GM23248 (cell line): Measurements from ENCODE around the gene IFNA2. TPM values are rescaled to one million over a fixed set of nuclear protein-coding genes. Genes with fewer than 3 reads are reported as not detected.
"Not testable (repeated sequence)": the region's sequence is repeated elsewhere in the genome, so short reads cannot be mapped to it uniquely, and the experiment has no call there.

Experiments used
- DNase-seq: peaks from one replicate; pipeline ENCODE4 v3.0.0-alpha.2; 2015
- H2AFZ ChIP-seq: fragments of 200-600 bp; sonication (generic); 2 replicates; pipeline ENCODE4 v1.6.1; 2016; ENCODE audit warnings: antibody characterized with exemption
- H3F3A ChIP-seq: fragments of 200-600 bp; sonication (generic); 2 replicates; pipeline ENCODE4 v1.6.1; 2016; ENCODE audit warnings: mild to moderate bottlenecking, antibody characterized with exemption, mixed run types; ENCODE audit not compliant: insufficient read depth
- H3K27ac ChIP-seq: fragments of 200-600 bp; sonication (generic); 2 replicates; pipeline ENCODE4 v1.5.1; 2016; ENCODE audit warnings: mild to moderate bottlenecking
- H3K27me3 ChIP-seq: fragments of 200-600 bp; sonication (generic); replicated peaks from 2 replicates; pipeline ENCODE4 v1.6.1; 2016; ENCODE audit warnings: mild to moderate bottlenecking; ENCODE audit not compliant: insufficient read depth
- H3K36me3 ChIP-seq: fragments of 200-600 bp; sonication (generic); 2 replicates; pipeline ENCODE4 v1.6.1; 2016; ENCODE audit warnings: low read depth, mild to moderate bottlenecking
- H3K4me1 ChIP-seq: fragments of 200-600 bp; sonication (generic); 2 replicates; pipeline ENCODE4 v1.6.1; 2016; ENCODE audit warnings: mild to moderate bottlenecking; ENCODE audit not compliant: insufficient read depth
- H3K4me2 ChIP-seq: fragments of 200-600 bp; sonication (generic); one replicate; pipeline ENCODE4 v1.6.1; 2016; ENCODE audit warnings: mild to moderate bottlenecking; ENCODE audit not compliant: unreplicated experiment
- H3K4me3 ChIP-seq: fragments of 200-600 bp; sonication (generic); 2 replicates; pipeline ENCODE4 v1.5.1; 2016; ENCODE audit warnings: mild to moderate bottlenecking
- H3K79me2 ChIP-seq: fragments of 200-600 bp; sonication (generic); 2 replicates; pipeline ENCODE4 v1.6.1; 2016; ENCODE audit warnings: mild to moderate bottlenecking; ENCODE audit not compliant: insufficient read depth
- H3K9ac ChIP-seq: fragments of 200-600 bp; sonication (generic); 2 replicates; pipeline ENCODE4 v1.6.1; 2016; ENCODE audit warnings: mild to moderate bottlenecking
- H3K9me2 ChIP-seq: fragments of 200-600 bp; sonication (generic); 2 replicates; pipeline ENCODE4 v1.6.1; 2016; ENCODE audit warnings: mixed run types, mild to moderate bottlenecking, moderate library complexity; ENCODE audit not compliant: insufficient read depth
- H3K9me3 ChIP-seq: fragments of 200-600 bp; sonication (generic); one replicate; pipeline ENCODE4 v1.6.1; 2017; ENCODE audit warnings: low read depth
- H4K20me1 ChIP-seq: fragments of 200-600 bp; sonication (generic); 2 replicates; pipeline ENCODE4 v1.6.0; 2016; ENCODE audit not compliant: insufficient read depth
- EZH2 ChIP-seq: fragments of 200-600 bp; sonication (generic); IDR thresholded peaks from 2 replicates; pipeline ENCODE4 v1.6.1; 2018; ENCODE audit warnings: antibody characterized with exemption, mild to moderate bottlenecking; ENCODE audit not compliant: insufficient read depth, poor library complexity, severe bottlenecking
- EZH2phosphoT487 ChIP-seq: fragments of 200-600 bp; sonication (generic); IDR thresholded peaks from 2 replicates; pipeline ENCODE4 v1.6.1; 2018; ENCODE audit warnings: antibody characterized with exemption, moderate library complexity, mild to moderate bottlenecking, low read depth; ENCODE audit not compliant: insufficient read depth
- WGBS, 2 experiments: methylation state at CpG; one replicate each; pipeline ENCODE4 v1.1.6; 2015 to 2017; ENCODE audit warnings: low lambda C conversion rate in 2 of 2, low coverage in 1 of 2; ENCODE audit errors: missing lambda C conversion rate in 2 of 2; 5-methylcytosine and 5-hydroxymethylcytosine counted together
- in situ Hi-C: fragments of 300-500 bp; cut with MboI; formaldehyde crosslinking; loops from 2 replicates; pipeline ENCODE4 v1.15.0; 2020
- polyA plus RNA-seq: library from polyadenylated mRNA; unstranded; fragments of >200 nt; fragmentation: Nextera tagmentation; extraction: Ambion mirVana; gene quantifications from 2 replicates; pipeline ENCODE4 v1.2.1, GENCODE V29; 2016
- total RNA-seq: library from RNA; depleted of rRNA; stranded (reverse); fragments of >200 nt; shearing (Covaris generic); gene quantifications from 2 replicates; pipeline ENCODE4 v1.2.3, GENCODE V29; 2014

Gene IFNA2
- total and polyA plus RNA-seq, 2 experiments from 2014 or later, result not detected

GRCh38 chr9:21392270-21392669 lies 7.1 kb upstream of the IFNA2 start:
- Histone ChIP-seq H3K27me3 (peaks cover 61% of the 10 kb centered on the region), H3K9me2 (no peaks in the 10 kb centered on the region)
- WGBS, 2 experiments, result 67% methylated on average over 6 of the region's 6 CpGs

DNA sequence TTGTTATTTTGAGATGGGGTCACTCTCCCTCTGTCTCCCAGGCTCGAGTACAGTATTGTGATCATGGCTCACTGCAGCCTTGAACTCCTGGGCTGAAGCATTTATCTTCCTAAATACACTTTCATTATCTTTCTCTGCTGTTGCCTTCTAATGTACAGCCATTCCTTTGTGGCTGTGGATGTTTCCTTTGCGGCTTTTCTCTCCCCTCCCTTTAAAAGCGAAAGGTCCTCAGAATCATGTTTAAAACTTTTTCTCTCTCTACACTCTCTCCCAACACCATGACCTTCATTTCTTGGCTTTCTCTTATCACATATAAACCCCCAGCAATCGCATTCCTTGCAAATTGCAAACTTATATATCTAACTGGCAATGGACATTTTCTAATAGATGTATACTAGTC lies 1.6 kb downstream of the IFNA2 start:
- H3K4me2 ChIP-seq, result no peak overlapping the region
- H3K9ac ChIP-seq, result no peak overlapping the region
- no peak for DNase-seq
- no peaks in the 10 kb centered on the region for H3F3A ChIP-seq
- no peak for TF ChIP-seq EZH2
- H3K79me2 ChIP-seq, result no peaks in the 10 kb centered on the region
- no peak overlapping the region for H2AFZ ChIP-seq
- no peak overlapping the region for H3K27ac ChIP-seq
- no peaks in the 10 kb centered on the region for H3K36me3 ChIP-seq
- H3K9me2 ChIP-seq, result no peaks in the 10 kb centered on the region
- 56 to 59% methylated on average over 4 of the region's 4 CpGs for WGBS, 2 experiments
- H3K4me1 ChIP-seq, result no peaks in the 10 kb centered on the region
- no peaks in the 10 kb centered on the region for H3K9me3 ChIP-seq
- no peaks in the 10 kb centered on the region for H4K20me1 ChIP-seq
- in situ Hi-C loops, result no loop called here
- H3K27me3 ChIP-seq, result peaks cover 65% of the 10 kb centered on the region
- H3K4me3 ChIP-seq, result no peak overlapping the region

More at GRCh38 chr9:21392270-21392669, 7.1 kb upstream of the IFNA2 start:
- no peaks in the 10 kb centered on the region for H4K20me1 ChIP-seq
- peak; percentile 47 for DNase-seq
- TF ChIP-seq EZH2, result no peak
- no peak for TF ChIP-seq EZH2phosphoT487
- H3K9me3 ChIP-seq, result no peaks in the 10 kb centered on the region
- H3K27ac ChIP-seq, result no peak overlapping the region
- no peaks in the 10 kb centered on the region for H3K36me3 ChIP-seq
- H3K4me1 ChIP-seq, result no peaks in the 10 kb centered on the region
- H3K4me2 ChIP-seq, result no peak overlapping the region
- H3K9ac ChIP-seq, result no peak overlapping the region
- H3F3A ChIP-seq, result no peaks in the 10 kb centered on the region
- no peak overlapping the region for H2AFZ ChIP-seq
- in situ Hi-C loops, result no loop called here
- no peaks in the 10 kb centered on the region for H3K79me2 ChIP-seq
- H3K4me3 ChIP-seq, result no peak overlapping the region

DNA sequence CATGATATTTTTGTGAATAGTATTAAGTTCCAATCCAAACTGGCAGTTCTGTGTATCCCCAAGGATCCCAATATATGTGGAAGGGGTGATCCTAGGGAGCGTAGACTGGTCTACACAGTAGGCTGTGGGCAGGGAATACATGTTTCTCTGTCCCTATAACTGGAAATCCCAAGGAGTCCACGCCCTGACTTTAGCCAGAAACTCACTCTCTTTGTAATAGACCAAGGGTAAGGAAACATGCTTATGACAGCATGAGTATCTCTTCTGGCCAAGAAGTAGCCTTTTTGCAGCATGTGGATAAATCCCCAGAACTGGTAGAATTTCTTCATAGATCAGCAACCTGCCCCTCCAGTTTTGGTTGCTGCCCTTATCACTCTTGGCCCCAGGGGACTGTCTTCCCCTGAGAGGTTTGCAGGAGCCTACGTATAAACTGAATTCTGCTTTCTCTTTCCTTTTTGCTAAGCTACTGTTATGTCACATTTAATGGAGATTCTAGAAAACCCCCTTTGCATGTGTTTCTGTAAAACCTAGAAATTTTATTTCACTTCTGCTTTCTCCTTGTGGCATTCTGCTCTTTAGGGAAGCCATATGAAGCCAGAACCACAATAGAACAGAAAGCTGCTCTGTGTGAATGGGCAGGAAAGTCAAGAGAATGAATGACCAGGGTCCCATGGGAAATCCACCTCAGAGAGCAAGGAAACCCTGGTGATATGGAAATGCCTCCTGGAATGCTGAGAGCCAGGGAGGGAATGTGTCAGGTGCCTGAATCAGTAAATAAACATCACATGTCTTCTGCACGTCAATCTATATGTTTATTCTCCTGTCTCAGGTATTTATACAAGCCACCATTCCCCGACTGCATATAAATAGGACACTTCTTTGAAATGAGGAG lies 3.5 kb downstream of the IFNA2 start:
- no peak overlapping the region for H3K27ac ChIP-seq
- H3K36me3 ChIP-seq, result no peaks in the 10 kb centered on the region
- in situ Hi-C loops, result no loop called here
- no peak overlapping the region for H3K4me3 ChIP-seq
- no peak overlapping the region for H2AFZ ChIP-seq
- no peaks in the 10 kb centered on the region for H4K20me1 ChIP-seq
- 43 to 50% methylated on average over 5 of the region's 5 CpGs for WGBS, 2 experiments
- H3K9me2 ChIP-seq, result no peaks in the 10 kb centered on the region
- no peak overlapping the region for H3K4me2 ChIP-seq
- H3K9me3 ChIP-seq, result no peaks in the 10 kb centered on the region
- DNase-seq, result no peak
- no peak overlapping the region for H3K9ac ChIP-seq
- H3K27me3 ChIP-seq, result peaks cover 71% of the 10 kb centered on the region
- no peaks in the 10 kb centered on the region for H3F3A ChIP-seq
- no peaks in the 10 kb centered on the region for H3K4me1 ChIP-seq
- no peaks in the 10 kb centered on the region for H3K79me2 ChIP-seq
- no peak for TF ChIP-seq EZH2phosphoT487
- no peak for TF ChIP-seq EZH2

GRCh38 chr9:21371467-21371866 lies 13.7 kb downstream of the IFNA2 start:
- DNase-seq, H2AFZ ChIP-seq, H3K9me2 ChIP-seq, H4K20me1 ChIP-seq, H3K4me3 ChIP-seq, H3K79me2 ChIP-seq, H3K9me3 ChIP-seq, H3K27ac ChIP-seq, H3K4me1 ChIP-seq, H3F3A ChIP-seq, H3K4me2 ChIP-seq, H3K9ac ChIP-seq, H3K36me3 ChIP-seq, in situ Hi-C loops: not testable (repeated sequence)
- H3K27me3 ChIP-seq, result 0 out of 2 replicates have a peak, but pooled peaks cover 16% of the 10 kb centered on the region
- 31% methylated on average over 4 of the region's 4 CpGs for WGBS, 2 experiments
